HG02885 (cell line): ENCODE measurements around the gene ZMIZ1.

Experiments used
- ATAC-seq: cut with Tn5 transposase; IDR thresholded peaks from one replicate; pipeline ENCODE4 v1.9.1; 2021; ENCODE audit warnings: mild to moderate bottlenecking; ENCODE audit not compliant: unreplicated experiment, poor library complexity

ZMIZ1 gene

GRCh38 chr10:79354615-79355014, 285.8 kb downstream of the ZMIZ1 start:
- ATAC-seq = no peak

- no peak for ATAC-seq
These were observed 286.8 kb downstream of the ZMIZ1 start for GRCh38 chr10:79355420-79356017.

GRCh38 chr10:79356104-79356503, 287.3 kb downstream of the ZMIZ1 start:
- ATAC-seq = no peak

GRCh38 chr10:79357180-79357579, 288.4 kb downstream of the ZMIZ1 start:
- no peak for ATAC-seq

- peak; percentile 83 for ATAC-seq
These were observed 290.0 kb downstream of the ZMIZ1 start for GRCh38 chr10:79358811-79359210.

GRCh38 chr10:79359816-79360498, 291.2 kb downstream of the ZMIZ1 start:
- ATAC-seq = no peak

- ATAC-seq = no peak
These were observed 292.0 kb downstream of the ZMIZ1 start for GRCh38 chr10:79360499-79361342.

- ATAC-seq = no peak
These were observed 293.1 kb downstream of the ZMIZ1 start for GRCh38 chr10:79361726-79362397.
